ENCODE measurements around the gene PRSS2.

GRCh38 chr7:142788303-142789289 is 17.8 kb downstream of the PRSS2 start:
- TF ChIP-seq RAD21 (IDR thresholded peaks at IDR 0.05) (no peak), TAF1 (conservative IDR thresholded peaks at IDR 0.05) (no peak), GABPA (IDR thresholded peaks at IDR 0.05 in 1 of 2, conservative IDR thresholded peaks at IDR 0.05 in 1 of 2) (no peak), MAX (IDR thresholded peaks at IDR 0.05) (no peak), REST (IDR thresholded peaks at IDR 0.05) (no peak)
- TF ChIP-seq, protein P1, sequence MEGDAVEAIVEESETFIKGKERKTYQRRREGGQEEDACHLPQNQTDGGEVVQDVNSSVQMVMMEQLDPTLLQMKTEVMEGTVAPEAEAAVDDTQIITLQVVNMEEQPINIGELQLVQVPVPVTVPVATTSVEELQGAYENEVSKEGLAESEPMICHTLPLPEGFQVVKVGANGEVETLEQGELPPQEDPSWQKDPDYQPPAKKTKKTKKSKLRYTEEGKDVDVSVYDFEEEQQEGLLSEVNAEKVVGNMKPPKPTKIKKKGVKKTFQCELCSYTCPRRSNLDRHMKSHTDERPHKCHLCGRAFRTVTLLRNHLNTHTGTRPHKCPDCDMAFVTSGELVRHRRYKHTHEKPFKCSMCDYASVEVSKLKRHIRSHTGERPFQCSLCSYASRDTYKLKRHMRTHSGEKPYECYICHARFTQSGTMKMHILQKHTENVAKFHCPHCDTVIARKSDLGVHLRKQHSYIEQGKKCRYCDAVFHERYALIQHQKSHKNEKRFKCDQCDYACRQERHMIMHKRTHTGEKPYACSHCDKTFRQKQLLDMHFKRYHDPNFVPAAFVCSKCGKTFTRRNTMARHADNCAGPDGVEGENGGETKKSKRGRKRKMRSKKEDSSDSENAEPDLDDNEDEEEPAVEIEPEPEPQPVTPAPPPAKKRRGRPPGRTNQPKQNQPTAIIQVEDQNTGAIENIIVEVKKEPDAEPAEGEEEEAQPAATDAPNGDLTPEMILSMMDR (IDR thresholded peaks at IDR 0.05; ENCODE audit: low read depth, low read length, missing input control) = no peak
- TF ChIP-seq, protein P2, sequence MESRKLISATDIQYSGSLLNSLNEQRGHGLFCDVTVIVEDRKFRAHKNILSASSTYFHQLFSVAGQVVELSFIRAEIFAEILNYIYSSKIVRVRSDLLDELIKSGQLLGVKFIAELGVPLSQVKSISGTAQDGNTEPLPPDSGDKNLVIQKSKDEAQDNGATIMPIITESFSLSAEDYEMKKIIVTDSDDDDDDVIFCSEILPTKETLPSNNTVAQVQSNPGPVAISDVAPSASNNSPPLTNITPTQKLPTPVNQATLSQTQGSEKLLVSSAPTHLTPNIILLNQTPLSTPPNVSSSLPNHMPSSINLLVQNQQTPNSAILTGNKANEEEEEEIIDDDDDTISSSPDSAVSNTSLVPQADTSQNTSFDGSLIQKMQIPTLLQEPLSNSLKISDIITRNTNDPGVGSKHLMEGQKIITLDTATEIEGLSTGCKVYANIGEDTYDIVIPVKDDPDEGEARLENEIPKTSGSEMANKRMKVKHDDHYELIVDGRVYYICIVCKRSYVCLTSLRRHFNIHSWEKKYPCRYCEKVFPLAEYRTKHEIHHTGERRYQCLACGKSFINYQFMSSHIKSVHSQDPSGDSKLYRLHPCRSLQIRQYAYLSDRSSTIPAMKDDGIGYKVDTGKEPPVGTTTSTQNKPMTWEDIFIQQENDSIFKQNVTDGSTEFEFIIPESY (IDR thresholded peaks at IDR 0.05) = no peak
